SK-N-SH (cell line): ENCODE data around the gene CD276. TPM values are rescaled to one million over a fixed set of nuclear protein-coding genes. Genes with fewer than 3 reads are reported as not detected.

Experiments used
- CTCF ChIA-PET: fragments of 300-600, 350-600 bp; formaldehyde crosslinking; extraction: SDS; loops from one replicate; lab custom pipeline; 2021; lab: Yijun Ruan, JAX
- POLR2A ChIA-PET: fragments of 350-600 bp; sonication (Branson Sonifier 250); formaldehyde crosslinking; extraction: SDS; loops from one replicate; lab custom pipeline; 2020; ENCODE audit warnings: antibody characterized with exemption, inconsistent platforms; lab: Yijun Ruan, JAX
- DNase-seq: peaks from one replicate; pipeline ENCODE4 v3.0.0; 2012
- H2AFZ ChIP-seq: fragments of 200-600 bp; sonication (generic); 2 replicates; pipeline ENCODE4 v1.8.1; 2016; ENCODE audit warnings: antibody characterized with exemption, mild to moderate bottlenecking, low read depth
- H3F3A ChIP-seq: fragments of 200-600 bp; sonication (generic); replicated peaks from 2 replicates; pipeline ENCODE3; 2016; ENCODE audit warnings: antibody characterized with exemption, mild to moderate bottlenecking; ENCODE audit not compliant: insufficient read depth
- H3K27ac ChIP-seq, 2 experiments: fragments of 200-500 bp in 1 of 2; fragments of 200-600 bp in 1 of 2; sonication (Bioruptor generic) in 1 of 2; sonication (generic), shearing (Covaris generic) in 1 of 2; 2 replicates each; pipeline versions ENCODE4 v1.5.1 to v1.6.1; 2014 to 2016; ENCODE audit warnings: low read depth in 2 of 2, inconsistent platforms in 1 of 2, low read length in 1 of 2, mild to moderate bottlenecking in 1 of 2, mixed read lengths in 1 of 2
- H3K27me3 ChIP-seq: fragments of 200-600 bp; sonication (generic), shearing (Covaris generic); 2 replicates; pipeline ENCODE4 v1.6.1; 2016; ENCODE audit warnings: mixed run types; ENCODE audit not compliant: insufficient read depth
- H3K36me3 ChIP-seq, 2 experiments: fragments of 200-500 bp in 1 of 2; fragments of 200-600 bp in 1 of 2; sonication (Bioruptor generic) in 1 of 2; sonication (generic) in 1 of 2; replicated peaks in 1 of 2; 2 replicates each; pipeline versions ENCODE3 to v1.5.1; 2014 to 2016; ENCODE audit warnings: low read length in 1 of 2, mild to moderate bottlenecking in 1 of 2; ENCODE audit not compliant: insufficient read depth in 2 of 2, control insufficient read depth in 1 of 2
- H3K4me1 ChIP-seq, 2 experiments: fragments of 200-500 bp in 1 of 2; fragments of 200-600 bp in 1 of 2; sonication (Bioruptor generic) in 1 of 2; sonication (generic), shearing (Covaris generic) in 1 of 2; 2 replicates each; pipeline versions ENCODE4 v1.5.1 to v1.6.1; 2014 to 2016; ENCODE audit warnings: low read depth in 1 of 2, low read length in 1 of 2, mixed run types in 1 of 2; ENCODE audit not compliant: insufficient read depth in 2 of 2, control insufficient read depth in 1 of 2
- H3K4me2 ChIP-seq: fragments of 200-600 bp; sonication (generic), shearing (Covaris generic); 2 replicates; pipeline ENCODE4 v1.6.1; 2017; ENCODE audit warnings: mixed run types
- H3K4me3 ChIP-seq, 2 experiments: fragments of 200-500 bp in 1 of 2; fragments of 200-600 bp in 1 of 2; sonication (Bioruptor generic) in 1 of 2; sonication (generic), shearing (Covaris generic) in 1 of 2; 2 replicates each; pipeline versions ENCODE4 v1.5.1 to v1.8.1; 2014 to 2016; ENCODE audit warnings: low read depth in 2 of 2, inconsistent platforms in 1 of 2, low read length in 1 of 2, mild to moderate bottlenecking in 1 of 2, mixed read lengths in 1 of 2, moderate library complexity in 1 of 2
- H3K79me2 ChIP-seq: fragments of 200-600 bp; sonication (generic); 2 replicates; pipeline ENCODE4 v1.8.1; 2017; ENCODE audit warnings: mild to moderate bottlenecking; ENCODE audit not compliant: insufficient read depth
- H3K9ac ChIP-seq: fragments of 200-600 bp; sonication (generic); 2 replicates; pipeline ENCODE4 v1.6.1; 2017; ENCODE audit warnings: mixed run types
- H3K9me2 ChIP-seq: fragments of 200-600 bp; sonication (generic); 2 replicates; pipeline ENCODE4 v1.6.1; 2017; ENCODE audit warnings: mixed run types
- H3K9me3 ChIP-seq: fragments of 200-600 bp; sonication (generic); 2 replicates; pipeline ENCODE4 v1.6.1; 2017; ENCODE audit warnings: mixed run types, mild to moderate bottlenecking, moderate library complexity
- H4K20me1 ChIP-seq: fragments of 200-600 bp; sonication (generic); 2 replicates; pipeline ENCODE4 v1.6.1; 2017; ENCODE audit warnings: mild to moderate bottlenecking, mixed run types; ENCODE audit not compliant: insufficient read depth
- CHD2 ChIP-seq: fragments of 150-350 bp; IDR thresholded peaks from 2 replicates; pipeline ENCODE4 v1.6.1; 2018; ENCODE audit warnings: low read length; ENCODE audit not compliant: partially characterized antibody
- EZH2phosphoT487 ChIP-seq: fragments of 200-600 bp; sonication (generic); IDR thresholded peaks from 2 replicates; pipeline ENCODE4 v1.6.1; 2017; ENCODE audit warnings: low read depth, mixed run types, mild to moderate bottlenecking, antibody characterized with exemption, moderate library complexity, borderline replicate concordance
- FOXM1 ChIP-seq: IDR thresholded peaks from 2 replicates; pipeline ENCODE4 v1.4.0; 2012; ENCODE audit warnings: low read depth, mild to moderate bottlenecking
- GABPA ChIP-seq: IDR thresholded peaks from 2 replicates; pipeline ENCODE4 v1.4.0; 2012; ENCODE audit warnings: low read depth, mild to moderate bottlenecking
- MEF2A ChIP-seq: IDR thresholded peaks from 2 replicates; pipeline ENCODE4 v1.4.0; 2012; ENCODE audit warnings: low read depth, borderline replicate concordance
- MXI1 ChIP-seq: IDR thresholded peaks from 2 replicates; pipeline ENCODE4 v1.6.1; 2012; ENCODE audit warnings: mild to moderate bottlenecking, low read depth, low read length, improper control_type of control experiment
- NFIC ChIP-seq: IDR thresholded peaks from 2 replicates; pipeline ENCODE4 v1.4.0; 2012; ENCODE audit warnings: borderline replicate concordance
- NRF1 ChIP-seq: IDR thresholded peaks from 2 replicates; pipeline ENCODE4 v1.6.1; 2012; ENCODE audit warnings: low read depth, mild to moderate bottlenecking, low read length
- POLR2AphosphoS5 ChIP-seq: IDR thresholded peaks from 2 replicates; pipeline ENCODE4 v1.6.1; 2012; ENCODE audit warnings: low read depth, low read length
- RAD21 ChIP-seq: IDR thresholded peaks from 2 replicates; pipeline ENCODE4 v1.6.1; 2012; ENCODE audit warnings: mild to moderate bottlenecking, low read length
- RFX5 ChIP-seq: IDR thresholded peaks from 2 replicates; pipeline ENCODE4 v1.6.1; 2012; ENCODE audit warnings: mild to moderate bottlenecking, improper control_type of control experiment, low read length
- RXRA ChIP-seq: IDR thresholded peaks from 2 replicates; pipeline ENCODE4 v1.4.0; 2012; ENCODE audit warnings: low read depth, mild to moderate bottlenecking, borderline replicate concordance
- SIN3A ChIP-seq: IDR thresholded peaks from 2 replicates; pipeline ENCODE4 v1.6.1; 2012; ENCODE audit warnings: low read depth, mild to moderate bottlenecking, low read length, moderate library complexity, borderline replicate concordance
- TAF1 ChIP-seq: IDR thresholded peaks from 2 replicates; pipeline ENCODE4 v1.6.1; 2012; ENCODE audit warnings: low read depth, mild to moderate bottlenecking, low read length, moderate library complexity, borderline replicate concordance
- YY1 ChIP-seq: IDR thresholded peaks from 2 replicates; pipeline ENCODE4 v1.4.0; 2012; ENCODE audit warnings: low read depth, mild to moderate bottlenecking
- WGBS: methylation state at CpG from one replicate; pipeline ENCODE4 v1.1.6; 2017; ENCODE audit warnings: low lambda C conversion rate; 5-methylcytosine and 5-hydroxymethylcytosine counted together
- polyA plus RNA-seq, 3 experiments: library from polyadenylated mRNA; depleted of rRNA; stranded (reverse); fragments of >200 nt; gene quantifications; 2 replicates each; pipeline ENCODE4 v1.2.3, GENCODE V29; 2012
- TF ChIP-seq, protein P1 (sequence below): fragments of 150-350 bp; IDR thresholded peaks from 2 replicates; pipeline ENCODE4 v1.6.1; 2016; ENCODE audit warnings: mild to moderate bottlenecking, low read depth, low read length
- TF ChIP-seq, protein P2 (sequence below): IDR thresholded peaks from 2 replicates; pipeline ENCODE4 v1.4.0; 2012; ENCODE audit warnings: low read depth, borderline replicate concordance
- TF ChIP-seq, protein P3 (sequence below): IDR thresholded peaks from 2 replicates; pipeline ENCODE4 v1.6.1; 2012; ENCODE audit warnings: mild to moderate bottlenecking, low read depth, low read length, moderate library complexity
- TF ChIP-seq, protein P4 (sequence below): IDR thresholded peaks from 2 replicates; pipeline ENCODE4 v1.4.0; 2012; ENCODE audit warnings: low read depth, borderline replicate concordance

Gene CD276
- polyA plus RNA-seq, 1 of the 3 experiments (the other 2 are of a cell fraction): 86.2 TPM

DNA sequence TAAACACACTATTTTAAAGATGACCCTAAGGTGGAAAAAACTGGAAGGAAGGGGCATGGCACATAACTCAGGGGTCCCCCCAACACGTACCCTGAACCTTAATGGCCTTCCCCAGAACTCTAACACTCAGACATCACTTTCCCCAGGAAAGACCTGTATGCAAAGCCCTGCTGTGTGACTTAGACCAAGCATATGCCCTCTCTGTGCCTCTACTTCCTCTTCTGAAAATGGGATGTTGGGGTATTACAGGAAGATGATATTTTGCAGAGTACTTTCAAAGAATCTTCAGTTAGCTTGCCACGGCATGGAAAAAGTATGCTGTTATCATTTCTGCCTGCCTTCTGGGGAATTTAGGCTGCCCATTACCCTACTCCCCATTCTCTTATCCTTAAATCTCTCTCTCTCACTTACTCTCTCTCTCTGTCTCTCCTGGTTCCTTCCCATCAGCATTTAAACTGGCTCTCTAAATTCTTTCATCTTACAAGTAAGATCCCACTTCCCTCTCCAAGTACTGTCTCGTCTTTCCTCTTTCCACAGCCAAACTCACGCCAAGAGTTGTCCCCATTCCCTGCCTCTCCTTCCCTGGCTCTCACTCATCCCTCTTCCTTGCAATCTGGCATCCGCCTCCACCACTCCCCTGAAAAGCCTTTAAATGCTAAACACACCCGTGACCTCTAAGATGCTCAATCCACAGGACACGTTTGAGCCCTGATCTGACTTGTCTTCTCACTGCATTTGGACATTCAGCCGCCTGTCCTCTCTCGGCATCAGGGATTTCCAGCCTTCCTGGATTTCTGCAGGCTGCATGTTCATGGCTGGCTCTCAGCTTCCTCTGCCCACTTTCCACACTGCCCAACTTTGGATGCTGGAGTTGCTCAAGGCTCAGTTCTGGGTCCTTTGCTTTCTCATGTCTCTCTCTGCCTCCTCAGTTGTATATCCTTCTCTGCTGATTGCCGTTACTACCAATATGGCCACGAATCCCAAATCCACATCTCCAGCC is 76.4 kb downstream of the CD276 start:
- Histone ChIP-seq H3K4me1 (peaks cover 0 to 4% of the 10 kb centered on the region in 2 experiments; a peak in 2 of 4 replicates), H2AFZ (no peak overlapping the region), H3K4me3 (no peak overlapping the region), H3K79me2 (no peaks in the 10 kb centered on the region), H3K9me3 (no peaks in the 10 kb centered on the region), H3K4me2 (no peak overlapping the region), H3K36me3 (no peaks in the 10 kb centered on the region), H4K20me1 (no peaks in the 10 kb centered on the region), H3K27ac (no peak overlapping the region), H3K9ac (no peak overlapping the region), H3K9me2 (no peaks in the 10 kb centered on the region), H3K27me3 (peaks cover 40% of the 10 kb centered on the region), H3F3A (no peaks in the 10 kb centered on the region)
- POLR2A ChIA-PET: no interaction called here
- DNase-seq: no peak
- no peak for TF ChIP-seq YY1
- TF ChIP-seq, protein P1, sequence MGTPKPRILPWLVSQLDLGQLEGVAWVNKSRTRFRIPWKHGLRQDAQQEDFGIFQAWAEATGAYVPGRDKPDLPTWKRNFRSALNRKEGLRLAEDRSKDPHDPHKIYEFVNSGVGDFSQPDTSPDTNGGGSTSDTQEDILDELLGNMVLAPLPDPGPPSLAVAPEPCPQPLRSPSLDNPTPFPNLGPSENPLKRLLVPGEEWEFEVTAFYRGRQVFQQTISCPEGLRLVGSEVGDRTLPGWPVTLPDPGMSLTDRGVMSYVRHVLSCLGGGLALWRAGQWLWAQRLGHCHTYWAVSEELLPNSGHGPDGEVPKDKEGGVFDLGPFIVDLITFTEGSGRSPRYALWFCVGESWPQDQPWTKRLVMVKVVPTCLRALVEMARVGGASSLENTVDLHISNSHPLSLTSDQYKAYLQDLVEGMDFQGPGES: no peak
- TF ChIP-seq, protein P2, sequence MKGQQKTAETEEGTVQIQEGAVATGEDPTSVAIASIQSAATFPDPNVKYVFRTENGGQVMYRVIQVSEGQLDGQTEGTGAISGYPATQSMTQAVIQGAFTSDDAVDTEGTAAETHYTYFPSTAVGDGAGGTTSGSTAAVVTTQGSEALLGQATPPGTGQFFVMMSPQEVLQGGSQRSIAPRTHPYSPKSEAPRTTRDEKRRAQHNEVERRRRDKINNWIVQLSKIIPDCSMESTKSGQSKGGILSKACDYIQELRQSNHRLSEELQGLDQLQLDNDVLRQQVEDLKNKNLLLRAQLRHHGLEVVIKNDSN: no peak
- TF ChIP-seq FOXM1: no peak
- no peak for TF ChIP-seq MEF2A
- TF ChIP-seq NRF1: no peak
- no peak for TF ChIP-seq NFIC
- TF ChIP-seq GABPA: no peak
- no peak for TF ChIP-seq EZH2phosphoT487
- TF ChIP-seq, protein P3, sequence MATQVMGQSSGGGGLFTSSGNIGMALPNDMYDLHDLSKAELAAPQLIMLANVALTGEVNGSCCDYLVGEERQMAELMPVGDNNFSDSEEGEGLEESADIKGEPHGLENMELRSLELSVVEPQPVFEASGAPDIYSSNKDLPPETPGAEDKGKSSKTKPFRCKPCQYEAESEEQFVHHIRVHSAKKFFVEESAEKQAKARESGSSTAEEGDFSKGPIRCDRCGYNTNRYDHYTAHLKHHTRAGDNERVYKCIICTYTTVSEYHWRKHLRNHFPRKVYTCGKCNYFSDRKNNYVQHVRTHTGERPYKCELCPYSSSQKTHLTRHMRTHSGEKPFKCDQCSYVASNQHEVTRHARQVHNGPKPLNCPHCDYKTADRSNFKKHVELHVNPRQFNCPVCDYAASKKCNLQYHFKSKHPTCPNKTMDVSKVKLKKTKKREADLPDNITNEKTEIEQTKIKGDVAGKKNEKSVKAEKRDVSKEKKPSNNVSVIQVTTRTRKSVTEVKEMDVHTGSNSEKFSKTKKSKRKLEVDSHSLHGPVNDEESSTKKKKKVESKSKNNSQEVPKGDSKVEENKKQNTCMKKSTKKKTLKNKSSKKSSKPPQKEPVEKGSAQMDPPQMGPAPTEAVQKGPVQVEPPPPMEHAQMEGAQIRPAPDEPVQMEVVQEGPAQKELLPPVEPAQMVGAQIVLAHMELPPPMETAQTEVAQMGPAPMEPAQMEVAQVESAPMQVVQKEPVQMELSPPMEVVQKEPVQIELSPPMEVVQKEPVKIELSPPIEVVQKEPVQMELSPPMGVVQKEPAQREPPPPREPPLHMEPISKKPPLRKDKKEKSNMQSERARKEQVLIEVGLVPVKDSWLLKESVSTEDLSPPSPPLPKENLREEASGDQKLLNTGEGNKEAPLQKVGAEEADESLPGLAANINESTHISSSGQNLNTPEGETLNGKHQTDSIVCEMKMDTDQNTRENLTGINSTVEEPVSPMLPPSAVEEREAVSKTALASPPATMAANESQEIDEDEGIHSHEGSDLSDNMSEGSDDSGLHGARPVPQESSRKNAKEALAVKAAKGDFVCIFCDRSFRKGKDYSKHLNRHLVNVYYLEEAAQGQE: no peak
- no peak for TF ChIP-seq TAF1
- TF ChIP-seq, protein P4, sequence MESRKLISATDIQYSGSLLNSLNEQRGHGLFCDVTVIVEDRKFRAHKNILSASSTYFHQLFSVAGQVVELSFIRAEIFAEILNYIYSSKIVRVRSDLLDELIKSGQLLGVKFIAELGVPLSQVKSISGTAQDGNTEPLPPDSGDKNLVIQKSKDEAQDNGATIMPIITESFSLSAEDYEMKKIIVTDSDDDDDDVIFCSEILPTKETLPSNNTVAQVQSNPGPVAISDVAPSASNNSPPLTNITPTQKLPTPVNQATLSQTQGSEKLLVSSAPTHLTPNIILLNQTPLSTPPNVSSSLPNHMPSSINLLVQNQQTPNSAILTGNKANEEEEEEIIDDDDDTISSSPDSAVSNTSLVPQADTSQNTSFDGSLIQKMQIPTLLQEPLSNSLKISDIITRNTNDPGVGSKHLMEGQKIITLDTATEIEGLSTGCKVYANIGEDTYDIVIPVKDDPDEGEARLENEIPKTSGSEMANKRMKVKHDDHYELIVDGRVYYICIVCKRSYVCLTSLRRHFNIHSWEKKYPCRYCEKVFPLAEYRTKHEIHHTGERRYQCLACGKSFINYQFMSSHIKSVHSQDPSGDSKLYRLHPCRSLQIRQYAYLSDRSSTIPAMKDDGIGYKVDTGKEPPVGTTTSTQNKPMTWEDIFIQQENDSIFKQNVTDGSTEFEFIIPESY: no peak
- no peak for TF ChIP-seq RAD21
- TF ChIP-seq RXRA: no peak
- no peak for TF ChIP-seq CHD2
- TF ChIP-seq SIN3A: no peak
- no peak for TF ChIP-seq RFX5
- TF ChIP-seq MXI1: no peak
- TF ChIP-seq POLR2AphosphoS5: no peak
- CTCF ChIA-PET: interaction anchor here (1.0 to 1.4 kb wide), 2 partner anchors 11 to 79 kb away, joined by 3 read pairs; no protein-coding TSS in a partner anchor
- 35% methylated on average over 11 of the region's 11 CpGs for WGBS
